ENCODE data around the gene STK10.

Gene STK10

GRCh38 chr5:172127581-172127980 lies 60.4 kb downstream of the STK10 start:
- no peak for TF ChIP-seq CTCF (IDR thresholded peaks at IDR 0.05; ENCODE audit: low read depth, low read length)
- no peak for DNase-seq (ENCODE audit: extremely low read depth, low read depth)

GRCh38 chr5:172123269-172123692 lies 64.7 kb downstream of the STK10 start:
- DNase-seq (ENCODE audit: extremely low read depth, low read depth) = peak; percentile 42

GRCh38 chr5:172119921-172120688 lies 67.9 kb downstream of the STK10 start:
- no peak for DNase-seq (ENCODE audit: extremely low read depth, low read depth)
- TF ChIP-seq CTCF (IDR thresholded peaks at IDR 0.05; ENCODE audit: low read depth, low read length) = no peak

More at GRCh38 chr5:172123269-172123692, 64.7 kb downstream of the STK10 start:
- peak; percentile 58 for TF ChIP-seq CTCF (IDR thresholded peaks at IDR 0.05; ENCODE audit: low read depth, low read length)

- no peak for TF ChIP-seq CTCF (IDR thresholded peaks at IDR 0.05; ENCODE audit: low read depth, low read length)
- DNase-seq (ENCODE audit: extremely low read depth, low read depth) = no peak
These were observed 69.1 kb downstream of the STK10 start for GRCh38 chr5:172118891-172119290.

- TF ChIP-seq CTCF (IDR thresholded peaks at IDR 0.05; ENCODE audit: low read depth, low read length) = no peak
- DNase-seq (ENCODE audit: extremely low read depth, low read depth) = no peak
These were observed 69.9 kb downstream of the STK10 start for GRCh38 chr5:172117977-172118701.

GRCh38 chr5:172115541-172115982 lies 72.5 kb downstream of the STK10 start:
- DNase-seq (ENCODE audit: extremely low read depth, low read depth) = no peak
- TF ChIP-seq CTCF (IDR thresholded peaks at IDR 0.05; ENCODE audit: low read depth, low read length) = no peak

- TF ChIP-seq CTCF (IDR thresholded peaks at IDR 0.05; ENCODE audit: low read depth, low read length) = no peak
- DNase-seq (ENCODE audit: extremely low read depth, low read depth) = no peak
These were observed 73.1 kb downstream of the STK10 start for GRCh38 chr5:172114875-172115422.
